Memory B cell (primary cell): ENCODE results near the gene ATG4C.

Source experiments
- ATAC-seq: fragments of 150-1000 bp; cut with Tn5 transposase; 2 replicates; pipeline ENCODE4 v1.10.0; 2021; ENCODE audit warnings: low read depth, mild to moderate bottlenecking, moderate library complexity
- DNase-seq, 2 donors: peaks; one replicate each; pipeline ENCODE4 v3.0.0; 2022; ENCODE audit warnings: low spot score in 2 of 2
- H3K27ac Mint-ChIP-seq: one replicate; pipeline ENCODE4 v1.8.0; 2022; ENCODE audit warnings: mild to moderate bottlenecking, moderate library complexity, mixed read lengths
- H3K27me3 Mint-ChIP-seq: one replicate; pipeline ENCODE4 v1.8.0; 2022; ENCODE audit warnings: mixed read lengths
- H3K36me3 Mint-ChIP-seq: one replicate; pipeline ENCODE4 v1.8.0; 2022; ENCODE audit warnings: mild to moderate bottlenecking, mixed read lengths
- H3K4me1 Mint-ChIP-seq: one replicate; pipeline ENCODE4 v1.8.0; 2022; ENCODE audit warnings: mixed read lengths
- H3K4me3 Mint-ChIP-seq: one replicate; pipeline ENCODE4 v1.8.0; 2022; ENCODE audit warnings: mild to moderate bottlenecking, moderate library complexity, mixed read lengths
- H3K9me3 Mint-ChIP-seq: one replicate; pipeline ENCODE4 v1.8.0; 2022; ENCODE audit warnings: mixed read lengths

Gene ATG4C

DNA sequence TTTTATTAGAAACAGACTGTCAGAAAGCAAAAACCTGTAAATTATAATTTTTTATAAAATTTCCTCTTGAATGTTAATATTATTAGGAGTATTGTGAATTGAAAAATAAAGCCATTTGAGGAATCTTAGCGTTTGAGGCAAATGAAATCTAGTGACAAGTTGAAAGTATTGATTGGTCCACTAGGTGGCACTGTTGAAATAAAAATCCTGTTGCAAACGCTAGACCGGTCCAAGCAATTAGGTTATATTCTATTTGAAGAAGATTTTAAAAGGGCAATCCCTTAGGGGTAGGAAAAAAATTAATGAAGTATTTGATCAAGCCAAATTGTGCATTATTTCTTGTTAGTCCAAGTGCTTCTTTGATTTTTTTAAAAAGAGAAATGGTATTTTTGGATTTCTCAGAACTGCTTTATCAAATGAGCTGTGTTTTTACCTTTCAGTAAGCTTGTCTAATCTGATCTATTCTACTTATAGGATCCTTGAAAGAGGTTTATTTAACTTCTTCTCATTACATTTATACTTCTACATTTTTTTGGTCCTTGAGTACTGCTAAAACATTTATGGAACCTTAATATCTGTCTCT, 57.7 kb downstream of the ATG4C start:
- Mint-ChIP-seq H3K4me1 (peaks cover 2% of the 10 kb centered on the region), H3K27ac (no peak overlapping the region), H3K36me3 (peaks cover 6% of the 10 kb centered on the region), H3K9me3 (no peaks in the 10 kb centered on the region), H3K27me3 (no peaks in the 10 kb centered on the region), H3K4me3 (no peak overlapping the region)
- ATAC-seq (peak; percentile 57), DNase-seq (peak; percentile 16 to 53)

DNA sequence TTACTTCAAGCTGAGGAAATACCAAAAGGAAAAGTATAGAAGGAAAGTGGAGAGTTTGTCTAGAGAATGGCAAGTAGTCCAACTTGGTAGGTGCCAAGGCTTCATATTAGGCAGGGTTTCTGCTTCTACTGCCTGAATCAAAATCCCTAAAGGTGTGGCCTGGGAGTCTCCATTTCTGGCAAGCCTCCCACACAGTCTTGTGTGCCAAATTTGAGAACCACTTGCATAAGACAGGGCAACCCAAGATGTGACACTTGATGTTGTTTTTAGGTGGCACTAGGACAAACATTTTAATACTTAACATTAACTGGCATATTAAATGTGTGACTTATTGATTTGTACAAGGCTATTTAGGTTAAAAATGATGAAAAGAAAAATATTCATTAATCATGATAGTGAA, 60.1 kb downstream of the ATG4C start:
- Mint-ChIP-seq H3K27me3 (no peaks in the 10 kb centered on the region), H3K4me1 (peaks cover 2% of the 10 kb centered on the region), H3K27ac (no peak overlapping the region), H3K9me3 (no peaks in the 10 kb centered on the region), H3K4me3 (no peak overlapping the region), H3K36me3 (peaks cover 3% of the 10 kb centered on the region)
- ATAC-seq (no peak), DNase-seq (no peak)

DNA sequence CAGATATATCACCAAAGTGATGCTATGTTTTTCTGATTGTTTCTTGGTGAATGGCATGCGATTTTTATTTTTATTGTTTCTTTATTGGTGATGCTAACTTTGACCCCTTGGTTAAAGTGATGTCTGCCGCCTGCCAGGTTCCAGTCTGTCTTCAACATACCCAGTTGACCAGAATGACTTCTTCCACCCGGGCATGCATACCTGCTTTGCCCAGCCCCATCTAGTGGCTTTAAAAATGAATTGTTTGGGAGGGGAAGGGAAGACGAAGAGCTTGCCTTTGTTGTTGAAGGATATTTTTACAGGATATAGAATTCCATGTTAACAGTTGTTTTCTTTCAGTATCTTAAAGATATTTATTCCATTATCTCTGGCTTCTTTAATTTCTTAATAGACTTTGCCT, 65.1 kb downstream of the ATG4C start:
- Mint-ChIP-seq H3K36me3 (peaks cover 19% of the 10 kb centered on the region), H3K9me3 (no peaks in the 10 kb centered on the region), H3K4me1 (no peaks in the 10 kb centered on the region), H3K27ac (no peak overlapping the region), H3K4me3 (no peak overlapping the region), H3K27me3 (no peaks in the 10 kb centered on the region)
- ATAC-seq = no peak
- no peak for DNase-seq

DNA sequence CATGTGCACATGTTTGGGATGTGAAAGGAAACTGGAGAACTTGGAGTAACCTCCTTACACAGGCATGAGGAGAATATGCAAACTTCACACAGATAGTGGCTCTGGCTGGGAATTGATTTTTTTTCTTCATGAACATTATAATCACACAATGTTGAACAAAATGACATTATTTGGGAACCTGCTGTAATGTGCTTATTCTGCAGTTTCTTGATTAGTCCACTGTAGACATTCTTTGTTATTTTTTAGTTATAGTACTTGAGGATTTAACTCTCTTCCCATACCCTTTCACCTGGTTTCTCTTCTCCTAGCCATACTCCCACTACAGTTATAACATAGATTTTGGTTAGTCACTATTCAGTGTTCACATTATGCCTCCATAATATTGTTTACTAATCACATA, 68.3 kb downstream of the ATG4C start:
- H3K36me3 Mint-ChIP-seq = peaks cover 22% of the 10 kb centered on the region
- no peaks in the 10 kb centered on the region for H3K9me3 Mint-ChIP-seq
- no peak for DNase-seq
- ATAC-seq = no peak
- H3K4me3 Mint-ChIP-seq = no peak overlapping the region
- H3K4me1 Mint-ChIP-seq = no peaks in the 10 kb centered on the region
- no peak overlapping the region for H3K27ac Mint-ChIP-seq
- H3K27me3 Mint-ChIP-seq = no peaks in the 10 kb centered on the region

DNA sequence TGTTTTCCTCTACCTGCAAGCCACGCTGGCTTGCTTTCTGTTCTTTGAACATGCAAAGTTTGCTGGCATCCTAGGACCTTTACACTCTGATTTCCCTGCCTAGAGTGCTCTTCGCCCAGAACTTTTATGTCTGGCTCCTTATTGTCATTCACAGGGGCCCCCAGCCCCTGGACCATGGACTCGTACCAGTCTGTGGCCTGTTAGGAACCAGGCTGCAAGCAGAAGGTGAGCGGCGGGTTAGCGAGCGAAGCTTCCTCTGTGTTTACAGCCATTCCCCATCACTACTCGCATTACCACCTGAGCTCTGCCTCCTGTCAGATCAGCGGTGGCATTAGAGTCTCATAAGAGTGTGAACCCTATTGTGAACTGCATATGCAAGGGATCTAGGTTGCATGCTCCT, 73.0 kb downstream of the ATG4C start:
- peaks cover 24% of the 10 kb centered on the region for H3K36me3 Mint-ChIP-seq
- DNase-seq (no peak), ATAC-seq (no peak)
- no peak overlapping the region for H3K4me3 Mint-ChIP-seq
- H3K27ac Mint-ChIP-seq = no peak overlapping the region
- H3K27me3 Mint-ChIP-seq = no peaks in the 10 kb centered on the region
- no peaks in the 10 kb centered on the region for H3K9me3 Mint-ChIP-seq
- no peaks in the 10 kb centered on the region for H3K4me1 Mint-ChIP-seq

DNA sequence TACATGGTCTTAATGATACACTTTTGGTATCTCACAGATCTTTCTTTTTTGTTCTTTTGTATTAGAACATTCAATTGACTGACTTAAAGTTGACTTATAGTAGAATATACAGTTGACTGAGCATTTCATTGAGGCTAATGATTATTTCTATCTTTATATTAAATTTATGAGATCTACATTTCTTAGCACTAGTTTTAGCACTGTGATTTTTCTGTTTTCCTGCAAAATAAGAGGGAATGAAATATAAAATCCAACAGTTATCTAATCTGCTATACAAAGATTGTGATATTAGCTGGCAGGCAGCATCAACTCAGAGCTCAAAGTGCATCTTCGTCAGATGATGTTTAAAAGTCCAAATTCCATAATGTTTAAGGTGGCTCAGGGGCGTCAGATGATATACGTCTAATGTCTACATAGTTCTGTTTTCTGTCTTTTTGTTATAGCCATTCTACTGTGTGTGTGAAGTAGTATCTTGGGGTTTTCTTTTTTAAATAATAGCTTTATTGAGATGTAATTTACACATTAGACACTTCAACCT, 85.4 kb downstream of the ATG4C start:
- DNase-seq = no peak
- H3K36me3 Mint-ChIP-seq = no peaks in the 10 kb centered on the region
- no peaks in the 10 kb centered on the region for H3K9me3 Mint-ChIP-seq
- ATAC-seq = no peak
- no peak overlapping the region for H3K27ac Mint-ChIP-seq
- peaks cover 3% of the 10 kb centered on the region for H3K27me3 Mint-ChIP-seq
- H3K4me3 Mint-ChIP-seq = no peak overlapping the region
- H3K4me1 Mint-ChIP-seq = no peaks in the 10 kb centered on the region

DNA sequence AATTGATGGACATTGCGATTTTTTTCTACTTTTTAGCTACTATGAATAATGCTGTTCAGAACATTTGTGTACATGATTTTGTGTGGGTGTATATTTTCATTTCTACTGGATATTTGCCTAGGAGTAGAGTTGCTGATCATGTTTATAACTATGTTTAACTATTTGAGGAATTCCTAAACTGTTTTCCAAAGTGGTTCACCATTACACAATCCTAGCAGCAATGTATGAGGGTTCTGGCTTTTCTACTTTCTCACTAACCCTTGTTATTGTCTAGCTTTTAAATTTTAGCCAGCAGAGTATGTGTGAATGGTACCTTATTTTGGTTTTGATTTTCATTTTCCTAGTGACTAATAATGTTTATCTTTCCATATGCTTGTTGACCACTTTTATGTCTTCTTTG, 86.2 kb downstream of the ATG4C start:
- no peak for DNase-seq
- no peak for ATAC-seq
- no peaks in the 10 kb centered on the region for H3K4me1 Mint-ChIP-seq
- peaks cover 5% of the 10 kb centered on the region for H3K27me3 Mint-ChIP-seq
- H3K27ac Mint-ChIP-seq = no peak overlapping the region
- no peaks in the 10 kb centered on the region for H3K9me3 Mint-ChIP-seq
- no peak overlapping the region for H3K4me3 Mint-ChIP-seq
- H3K36me3 Mint-ChIP-seq = no peaks in the 10 kb centered on the region

DNA sequence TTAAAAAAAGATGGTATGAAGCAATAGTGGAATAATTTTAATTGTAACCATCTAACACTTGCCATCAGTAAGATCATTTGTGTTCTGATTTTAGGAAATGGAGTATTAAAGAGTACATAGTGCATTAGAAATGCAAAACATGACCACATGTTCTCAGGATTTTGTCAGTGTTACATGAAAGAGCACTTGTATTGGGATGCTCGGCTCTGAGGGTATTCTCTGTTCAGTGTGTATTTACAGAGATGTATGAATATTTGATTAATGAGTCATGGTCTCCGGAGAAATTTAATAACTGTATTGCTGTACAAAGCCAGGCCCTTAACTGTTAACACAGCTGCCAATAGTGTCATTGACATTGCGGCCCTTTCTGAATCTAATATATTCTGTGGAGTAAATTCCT, 91.7 kb downstream of the ATG4C start:
- DNase-seq = no peak
- Mint-ChIP-seq H3K4me1 (no peaks in the 10 kb centered on the region), H3K4me3 (no peak overlapping the region), H3K9me3 (peaks cover 2% of the 10 kb centered on the region), H3K36me3 (no peaks in the 10 kb centered on the region), H3K27ac (no peak overlapping the region), H3K27me3 (peaks cover 5% of the 10 kb centered on the region)
- no peak for ATAC-seq

DNA sequence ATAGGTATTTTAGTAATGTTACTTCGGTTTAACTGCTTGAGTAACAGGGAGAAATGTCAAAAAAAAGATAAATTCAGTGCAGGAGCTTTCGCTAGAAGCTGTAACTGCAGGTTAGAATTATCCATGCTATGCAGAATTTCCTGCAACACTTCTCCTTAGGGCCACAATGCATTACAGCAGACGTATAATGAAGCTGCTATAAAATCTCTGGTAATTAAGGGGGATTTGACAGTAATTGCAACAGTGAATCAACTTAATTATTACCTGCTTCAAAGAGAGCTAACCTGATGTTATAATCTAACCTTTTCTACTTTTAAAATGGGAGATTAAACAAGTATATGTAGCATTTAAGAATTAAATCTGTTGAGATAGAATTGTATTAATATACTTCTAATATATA, 92.6 kb downstream of the ATG4C start:
- no peaks in the 10 kb centered on the region for H3K36me3 Mint-ChIP-seq
- H3K9me3 Mint-ChIP-seq = peaks cover 2% of the 10 kb centered on the region
- DNase-seq = no peak
- no peak for ATAC-seq
- no peak overlapping the region for H3K27ac Mint-ChIP-seq
- peaks cover 5% of the 10 kb centered on the region for H3K27me3 Mint-ChIP-seq
- no peaks in the 10 kb centered on the region for H3K4me1 Mint-ChIP-seq
- no peak overlapping the region for H3K4me3 Mint-ChIP-seq

DNA sequence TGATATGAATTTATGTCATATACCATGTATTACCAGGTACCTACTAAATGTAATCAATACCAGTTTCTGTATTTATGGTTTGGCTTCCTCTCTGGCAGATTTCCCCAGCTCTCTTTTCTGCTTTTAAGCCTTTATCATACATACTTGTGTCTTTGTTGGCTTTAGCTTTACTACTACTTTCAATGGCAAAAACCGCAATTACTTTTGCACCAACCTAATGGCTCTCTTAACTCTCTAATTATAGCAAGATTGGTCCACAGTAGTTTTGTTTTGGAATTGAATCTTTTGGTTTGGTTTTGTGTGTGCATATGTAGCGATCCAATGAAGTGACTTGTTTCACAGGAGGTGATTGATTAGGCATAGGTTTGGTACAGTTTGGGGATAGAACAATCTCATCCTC, 93.6 kb downstream of the ATG4C start:
- Mint-ChIP-seq H3K27ac (no peak overlapping the region), H3K27me3 (peaks cover 5% of the 10 kb centered on the region), H3K9me3 (peaks cover 2% of the 10 kb centered on the region), H3K4me1 (no peaks in the 10 kb centered on the region), H3K36me3 (no peaks in the 10 kb centered on the region), H3K4me3 (no peak overlapping the region)
- no peak for DNase-seq
- no peak for ATAC-seq

DNA sequence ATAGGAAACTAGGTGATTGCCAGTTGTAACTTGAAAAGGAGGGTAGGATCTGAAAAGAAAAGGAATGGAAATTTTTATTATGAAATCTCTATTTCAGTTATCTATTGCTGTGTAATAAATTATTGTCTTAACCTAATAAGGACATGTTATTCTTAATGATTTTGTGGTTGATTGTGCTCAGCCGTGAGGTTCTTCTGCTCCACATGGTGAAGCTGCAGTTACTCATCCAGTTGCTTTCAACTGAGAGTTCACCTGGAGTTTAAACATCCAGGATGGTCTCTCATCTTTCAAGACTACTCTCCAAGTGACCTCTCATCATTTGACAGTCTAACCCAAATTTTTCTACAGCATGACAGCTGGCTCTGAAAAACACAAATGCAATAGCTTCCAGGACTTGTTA, 96.0 kb downstream of the ATG4C start:
- H3K27ac Mint-ChIP-seq = no peak overlapping the region
- peaks cover 2% of the 10 kb centered on the region for H3K9me3 Mint-ChIP-seq
- H3K27me3 Mint-ChIP-seq = no peaks in the 10 kb centered on the region
- H3K36me3 Mint-ChIP-seq = no peaks in the 10 kb centered on the region
- ATAC-seq (no peak), DNase-seq (no peak)
- no peak overlapping the region for H3K4me3 Mint-ChIP-seq
- no peaks in the 10 kb centered on the region for H3K4me1 Mint-ChIP-seq

DNA sequence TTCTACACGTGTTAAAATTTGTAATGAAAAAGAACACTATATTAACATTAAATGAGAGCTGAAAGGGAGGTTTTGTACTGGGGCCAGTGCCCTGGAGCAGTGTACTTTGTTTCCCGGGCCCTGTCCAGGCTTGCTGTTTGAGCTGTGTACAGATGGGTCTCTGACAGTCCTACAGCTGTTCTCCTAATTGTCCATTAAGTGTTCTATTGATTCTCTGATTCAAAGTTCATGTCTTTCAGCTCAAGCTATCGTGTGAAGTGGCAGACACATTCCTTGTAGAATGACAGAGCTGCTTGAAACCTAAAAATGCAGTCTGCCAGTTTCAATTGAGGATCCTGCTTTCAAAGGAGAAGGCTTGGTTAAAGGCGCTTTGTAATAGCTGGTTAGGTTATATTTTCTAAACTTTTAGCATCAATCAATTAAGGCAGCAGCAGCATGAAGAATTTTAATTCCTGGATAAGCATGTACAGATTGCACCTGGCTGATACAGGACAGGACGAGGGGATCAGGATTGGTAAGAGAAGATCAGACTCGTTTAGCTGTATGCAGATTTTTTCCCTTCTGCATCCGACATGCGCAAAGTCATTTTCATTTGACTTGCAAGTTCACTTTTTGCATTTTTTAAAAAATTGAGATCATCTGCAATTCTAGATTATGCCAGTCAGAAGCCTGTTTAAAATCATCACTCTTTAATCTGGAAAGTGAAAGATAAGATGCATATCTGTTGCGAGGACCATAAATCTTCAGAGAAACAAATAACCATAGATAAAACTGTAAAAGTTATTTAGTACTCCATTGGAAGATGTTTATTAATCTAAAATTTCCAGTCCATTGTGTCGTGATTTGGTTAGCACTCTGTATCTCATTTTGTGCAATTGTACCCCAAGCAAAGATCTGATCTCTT, 98.5 kb downstream of the ATG4C start:
- no peak for ATAC-seq

DNA sequence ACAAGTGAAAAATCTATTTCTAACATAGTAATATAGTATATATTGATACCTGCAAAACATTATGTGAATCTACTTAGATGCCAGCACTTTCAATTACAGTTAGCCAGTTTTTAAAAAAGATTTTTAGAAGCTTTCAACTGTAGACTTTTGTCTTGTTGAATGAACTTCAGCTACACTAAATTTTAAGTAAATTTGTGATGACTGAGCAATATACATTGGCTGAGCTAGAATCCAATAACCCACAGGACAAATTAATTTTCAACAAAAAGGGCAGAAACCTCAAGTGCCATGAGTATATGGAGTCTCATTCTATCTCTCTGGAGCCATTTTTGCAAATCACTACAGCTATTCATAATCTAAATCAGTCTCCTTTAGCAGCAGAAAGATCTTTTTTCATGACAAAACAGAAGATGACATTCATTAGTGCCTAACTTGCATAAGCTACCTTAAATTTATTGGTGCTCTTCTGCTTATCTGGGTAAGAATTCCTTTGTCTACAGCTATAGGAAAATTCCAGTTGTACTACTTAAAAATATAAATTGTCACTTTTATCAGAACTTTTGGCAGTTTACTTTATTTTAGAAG, 100.3 kb downstream of the ATG4C start:
- DNase-seq = no peak
- ATAC-seq = no peak
- Mint-ChIP-seq H3K4me1 (no peaks in the 10 kb centered on the region), H3K27me3 (peaks cover 16% of the 10 kb centered on the region), H3K27ac (no peak overlapping the region), H3K4me3 (no peak overlapping the region), H3K36me3 (no peaks in the 10 kb centered on the region), H3K9me3 (peaks cover 2% of the 10 kb centered on the region)

More for the DNA sequence above, 98.5 kb downstream of the ATG4C start:
- Mint-ChIP-seq H3K4me1 (no peaks in the 10 kb centered on the region), H3K27ac (no peak overlapping the region), H3K27me3 (peaks cover 9% of the 10 kb centered on the region), H3K36me3 (no peaks in the 10 kb centered on the region), H3K4me3 (no peak overlapping the region), H3K9me3 (peaks cover 2% of the 10 kb centered on the region)
- DNase-seq = no peak

DNA sequence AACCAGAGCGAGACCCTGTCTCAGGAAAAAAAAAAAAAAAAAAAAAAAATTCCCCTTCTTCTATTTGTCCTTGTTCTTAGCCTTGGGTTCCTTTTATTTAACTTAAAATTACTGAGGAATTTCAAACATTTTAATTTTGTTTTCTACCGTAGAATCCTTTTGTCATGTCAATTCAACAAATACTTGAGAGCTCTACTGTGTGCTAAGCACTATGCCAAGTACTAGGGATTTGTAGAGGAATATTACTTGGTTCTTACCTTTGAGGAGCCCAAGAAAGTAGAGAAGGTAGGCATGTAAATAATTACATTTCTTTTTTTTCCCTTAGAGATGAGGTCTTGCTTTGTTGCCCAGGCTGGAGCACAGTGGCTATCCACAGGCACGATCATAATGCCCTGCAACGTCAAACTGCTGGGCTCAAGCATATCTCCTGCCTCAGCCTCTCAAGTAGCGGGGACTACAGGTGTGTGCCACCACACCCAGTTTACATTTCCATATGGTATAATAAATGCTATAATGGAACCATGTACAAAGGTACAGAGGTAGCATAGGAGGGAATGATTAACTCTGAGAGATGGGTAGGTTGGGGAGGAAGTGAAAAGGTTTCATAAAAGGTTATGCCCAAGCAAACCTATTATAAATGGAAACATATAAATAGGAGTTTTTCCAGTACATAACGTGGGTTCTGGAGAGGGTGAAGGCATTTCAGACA, 104.0 kb downstream of the ATG4C start:
- peaks cover 18% of the 10 kb centered on the region for H3K27me3 Mint-ChIP-seq
- no peak overlapping the region for H3K4me3 Mint-ChIP-seq

More for the DNA sequence above, 104.0 kb downstream of the ATG4C start:
- no peaks in the 10 kb centered on the region for H3K9me3 Mint-ChIP-seq
- H3K4me1 Mint-ChIP-seq = no peaks in the 10 kb centered on the region
- DNase-seq (no peak), ATAC-seq (no peak)
- no peak overlapping the region for H3K27ac Mint-ChIP-seq
- H3K36me3 Mint-ChIP-seq = no peaks in the 10 kb centered on the region
